H1 (cell line): ENCODE results near the gene PRR7. TPM values are rescaled to one million over a fixed set of nuclear protein-coding genes. Genes with fewer than 3 reads are reported as not detected.

Source experiments
- CTCF ChIA-PET: fragments of 300-600 bp; sonication (Branson Sonifier 250); formaldehyde crosslinking; loops from one replicate; lab custom pipeline; 2021; ENCODE audit not compliant: partially characterized antibody; lab: Charles Lee
- POLR2A ChIA-PET: fragments of 300-600 bp; sonication (Branson Sonifier 250); formaldehyde crosslinking; loops from one replicate; lab custom pipeline; 2021; ENCODE audit warnings: inconsistent platforms; ENCODE audit not compliant: partially characterized antibody; lab: Charles Lee
- DNase-seq, 2 experiments: peaks; one replicate each; pipeline versions ENCODE4 v3.0.0 to v3.0.0-alpha.2; 2010 to 2022; ENCODE audit warnings: low spot score in 2 of 2, low read depth in 1 of 2, mixed read lengths in 1 of 2
- FAIRE-seq: peaks from 2 replicates; lab custom pipeline; 2011; peaks lifted over from hg19 to GRCh38; lab: Jason Lieb, UNC
- H2AFZ ChIP-seq: 2 replicates; pipeline ENCODE4 v1.8.1; 2012; ENCODE audit warnings: low read length, inconsistent platforms
- H2AK5ac ChIP-seq: 2 replicates; pipeline ENCODE4 v1.6.1; 2013; ENCODE audit warnings: low read depth, low read length
- H2BK120ac ChIP-seq: replicated peaks from 2 replicates; pipeline ENCODE3; 2013; ENCODE audit warnings: low read depth, low read length, inconsistent platforms
- H2BK12ac ChIP-seq: 2 replicates; pipeline ENCODE4 v1.6.1; 2013; ENCODE audit warnings: low read depth, low read length
- H2BK15ac ChIP-seq: 2 replicates; pipeline ENCODE4 v1.6.1; 2013; ENCODE audit warnings: low read length
- H2BK20ac ChIP-seq: 2 replicates; pipeline ENCODE4 v1.6.1; 2013; ENCODE audit warnings: low read length
- H2BK5ac ChIP-seq: 2 replicates; pipeline ENCODE4 v1.6.1; 2013; ENCODE audit warnings: low read depth, low read length
- H3K14ac ChIP-seq: 2 replicates; pipeline ENCODE4 v1.6.1; 2013; ENCODE audit warnings: inconsistent platforms; ENCODE audit not compliant: insufficient read length
- H3K18ac ChIP-seq: 2 replicates; pipeline ENCODE4 v1.6.1; 2013; ENCODE audit warnings: low read length; ENCODE audit errors: extremely low read depth
- H3K23ac ChIP-seq: 2 replicates; pipeline ENCODE4 v1.6.1; 2013; ENCODE audit warnings: inconsistent platforms; ENCODE audit not compliant: insufficient read length
- H3K23me2 ChIP-seq: 2 replicates; pipeline ENCODE4 v1.6.1; 2013; ENCODE audit warnings: low read depth, low read length
- H3K27ac ChIP-seq: 2 replicates; pipeline ENCODE4 v1.6.1; 2011; ENCODE audit warnings: low read depth, low read length, inconsistent platforms
- H3K27me3 ChIP-seq, 4 experiments: replicated peaks in 1 of 4; 1 replicate in 1 of 4; 2 replicates in 3 of 4; pipeline versions ENCODE4 v1.6.1 to v1.8.1; 2011 to 2013; ENCODE audit warnings: low read length in 3 of 4, mild to moderate bottlenecking in 3 of 4, inconsistent platforms in 2 of 4, mixed read lengths in 2 of 4, moderate library complexity in 1 of 4; ENCODE audit not compliant: control insufficient read depth in 3 of 4, insufficient read depth in 3 of 4; ENCODE audit errors: extremely low read depth in 1 of 4
- H3K36me3 ChIP-seq, 4 experiments: 2 replicates each; pipeline versions ENCODE4 v1.6.1 to v1.8.1; 2011 to 2013; ENCODE audit warnings: mild to moderate bottlenecking in 4 of 4, low read length in 3 of 4, moderate library complexity in 2 of 4, control low read depth in 1 of 4, inconsistent platforms in 1 of 4; ENCODE audit not compliant: insufficient read depth in 4 of 4, control insufficient read depth in 2 of 4
- H3K4ac ChIP-seq: replicated peaks from 2 replicates; pipeline ENCODE3; 2013; ENCODE audit warnings: low read length, low read depth, mixed read lengths, inconsistent platforms; ENCODE audit not compliant: insufficient read length
- H3K4me1 ChIP-seq, 4 experiments: replicated peaks in 1 of 4; 1 replicate in 1 of 4; 2 replicates in 3 of 4; pipeline versions ENCODE4 v1.6.1 to v1.8.1; 2011 to 2013; ENCODE audit warnings: low read length in 3 of 4, inconsistent platforms in 2 of 4, mixed read lengths in 1 of 4; ENCODE audit not compliant: insufficient read depth in 4 of 4, control insufficient read depth in 3 of 4
- H3K4me2 ChIP-seq, 2 experiments: 2 replicates each; pipeline versions ENCODE4 v1.6.1 to v1.8.1; 2011 to 2013; ENCODE audit warnings: low read depth in 2 of 2, low read length in 2 of 2, control low read depth in 1 of 2, inconsistent platforms in 1 of 2, mild to moderate bottlenecking in 1 of 2; ENCODE audit not compliant: insufficient read depth in 1 of 2
- H3K4me3 ChIP-seq, 4 experiments: fragments of 200-600, 300-600 bp in 1 of 4; sonication (generic), shearing (Covaris generic), sonication (Bioruptor Twin) in 1 of 4; 2 replicates each; pipeline versions ENCODE4 v1.5.1 to v1.8.1; 2011 to 2016; ENCODE audit warnings: low read length in 4 of 4, low read depth in 3 of 4, control low read depth in 2 of 4, inconsistent platforms in 2 of 4, mild to moderate bottlenecking in 2 of 4, mixed read lengths in 1 of 4, moderate library complexity in 1 of 4; ENCODE audit not compliant: insufficient read depth in 2 of 4; ENCODE audit errors: extremely low read depth in 1 of 4
- H3K56ac ChIP-seq: replicated peaks from 2 replicates; pipeline ENCODE3; 2013; ENCODE audit warnings: low read depth, mild to moderate bottlenecking, mixed read lengths, low read length, inconsistent platforms; ENCODE audit not compliant: insufficient read length
- H3K79me1 ChIP-seq: 2 replicates; pipeline ENCODE4 v1.6.1; 2013; ENCODE audit warnings: low read depth, low read length, control low read depth
- H3K79me2 ChIP-seq, 2 experiments: 2 replicates each; pipeline versions ENCODE4 v1.6.1 to v1.8.1; 2012 to 2013; ENCODE audit warnings: low read length in 2 of 2, mild to moderate bottlenecking in 2 of 2, inconsistent platforms in 1 of 2; ENCODE audit not compliant: insufficient read depth in 2 of 2, control insufficient read depth in 1 of 2
- H3K9ac ChIP-seq, 4 experiments: replicated peaks in 1 of 4; 1 replicate in 1 of 4; 2 replicates in 3 of 4; pipeline versions ENCODE4 v1.6.1 to v1.8.1; 2011 to 2013; ENCODE audit warnings: low read depth in 3 of 4, low read length in 3 of 4, control low read depth in 2 of 4, mild to moderate bottlenecking in 2 of 4, moderate library complexity in 2 of 4, inconsistent platforms in 1 of 4; ENCODE audit errors: extremely low read depth in 1 of 4
- H3K9me3 ChIP-seq, 2 experiments: 2 replicates each; pipeline versions ENCODE4 v1.6.1 to v1.8.1; 2012 to 2013; ENCODE audit warnings: mild to moderate bottlenecking in 2 of 2, moderate library complexity in 2 of 2, control low read depth in 1 of 2, inconsistent platforms in 1 of 2, low read depth in 1 of 2, low read length in 1 of 2, mixed read lengths in 1 of 2; ENCODE audit not compliant: insufficient read depth in 2 of 2
- H4K20me1 ChIP-seq, 2 experiments: replicated peaks in 1 of 2; 2 replicates each; pipeline versions ENCODE3 to v1.8.1; 2011 to 2013; ENCODE audit warnings: inconsistent platforms in 2 of 2, low read length in 2 of 2, mild to moderate bottlenecking in 1 of 2; ENCODE audit not compliant: insufficient read depth in 2 of 2, control insufficient read depth in 1 of 2
- H4K5ac ChIP-seq: 2 replicates; pipeline ENCODE4 v1.6.1; 2013; ENCODE audit warnings: low read length, low read depth, mixed read lengths, inconsistent platforms; ENCODE audit not compliant: insufficient read length
- H4K8ac ChIP-seq: 2 replicates; pipeline ENCODE4 v1.8.0; 2013; ENCODE audit warnings: mild to moderate bottlenecking, moderate library complexity, low read length, inconsistent platforms; ENCODE audit not compliant: insufficient read depth; ENCODE audit errors: extremely low read depth
- H4K91ac ChIP-seq: replicated peaks from 2 replicates; pipeline ENCODE3; 2013; ENCODE audit warnings: low read length, mixed read lengths, inconsistent platforms; ENCODE audit not compliant: insufficient read length
- EP300 ChIP-seq, 2 experiments: IDR thresholded peaks; 1 replicate in 1 of 2; 2 replicates in 1 of 2; pipeline ENCODE4 v1.6.1; 2011 to 2012; ENCODE audit warnings: low read depth in 2 of 2, low read length in 2 of 2, mild to moderate bottlenecking in 2 of 2, borderline replicate concordance in 1 of 2, inconsistent platforms in 1 of 2, moderate library complexity in 1 of 2
- PHF8 ChIP-seq: fragments of 200-600 bp; sonication (generic); conservative IDR thresholded peaks from 2 replicates; pipeline ENCODE4 v1.7.1; 2012; ENCODE audit warnings: low read depth, mild to moderate bottlenecking, inconsistent platforms, low read length, moderate library complexity
- POLR2AphosphoS5 ChIP-seq: IDR thresholded peaks from 2 replicates; pipeline ENCODE4 v1.6.1; 2011; ENCODE audit warnings: low read depth, low read length
- RNF2 ChIP-seq: fragments of 200-900, 300-1000 bp; sonication (generic); IDR thresholded peaks from 2 replicates; pipeline ENCODE4 v1.7.1; 2016; ENCODE audit warnings: borderline replicate concordance, low read depth, mild to moderate bottlenecking, antibody characterized with exemption, low read length; ENCODE audit not compliant: poor library complexity, severe bottlenecking; ENCODE audit errors: missing control alignments
- WGBS, 2 experiments: shearing (Covaris generic) in 1 of 2; methylation state at CpG; one replicate each; pipeline versions ENCODE4 v1.1.6 to v1.1.7; 2013 to 2015; ENCODE audit warnings: low lambda C conversion rate in 2 of 2, mixed read lengths in 2 of 2, inconsistent platforms in 1 of 2, low coverage in 1 of 2, missing lambda C conversion rate in 1 of 2; ENCODE audit not compliant: insufficient replicate concordance in 2 of 2, insufficient coverage in 1 of 2, insufficient read length in 1 of 2; ENCODE audit errors: extremely low coverage in 1 of 2, missing lambda C conversion rate in 1 of 2; 5-methylcytosine and 5-hydroxymethylcytosine counted together
- polyA plus RNA-seq, 7 experiments: library from polyadenylated mRNA; depleted of rRNA in 3 of 7; stranded (reverse) in 5 of 7; unstranded in 2 of 7; fragments of >200 nt in 5 of 7; fragments of 200-250 nt in 2 of 7; gene quantifications; 1 replicate in 5 of 7; 2 replicates in 1 of 7; 4 replicates in 1 of 7; pipeline versions ENCODE4 v1.2.1 to v1.2.3, GENCODE V29; 2011 to 2013; ENCODE audit warnings: missing spikeins in 2 of 7, mixed read lengths in 2 of 7
- total RNA-seq: library from RNA; stranded (reverse); fragmentation: NEBNext Ultra II Directional; extraction: Animal tissue kit (Norgen Biotek cat#: 25700); gene quantifications from 2 replicates; pipeline ENCODE4 v1.2.1, GENCODE V29; 2021

Gene PRR7
- total and polyA plus RNA-seq, 2 of the 8 experiments (the other 6 are each of a cell fraction or from before 2014, with no cell fraction given): 8.0 to 11.8 TPM

DNA sequence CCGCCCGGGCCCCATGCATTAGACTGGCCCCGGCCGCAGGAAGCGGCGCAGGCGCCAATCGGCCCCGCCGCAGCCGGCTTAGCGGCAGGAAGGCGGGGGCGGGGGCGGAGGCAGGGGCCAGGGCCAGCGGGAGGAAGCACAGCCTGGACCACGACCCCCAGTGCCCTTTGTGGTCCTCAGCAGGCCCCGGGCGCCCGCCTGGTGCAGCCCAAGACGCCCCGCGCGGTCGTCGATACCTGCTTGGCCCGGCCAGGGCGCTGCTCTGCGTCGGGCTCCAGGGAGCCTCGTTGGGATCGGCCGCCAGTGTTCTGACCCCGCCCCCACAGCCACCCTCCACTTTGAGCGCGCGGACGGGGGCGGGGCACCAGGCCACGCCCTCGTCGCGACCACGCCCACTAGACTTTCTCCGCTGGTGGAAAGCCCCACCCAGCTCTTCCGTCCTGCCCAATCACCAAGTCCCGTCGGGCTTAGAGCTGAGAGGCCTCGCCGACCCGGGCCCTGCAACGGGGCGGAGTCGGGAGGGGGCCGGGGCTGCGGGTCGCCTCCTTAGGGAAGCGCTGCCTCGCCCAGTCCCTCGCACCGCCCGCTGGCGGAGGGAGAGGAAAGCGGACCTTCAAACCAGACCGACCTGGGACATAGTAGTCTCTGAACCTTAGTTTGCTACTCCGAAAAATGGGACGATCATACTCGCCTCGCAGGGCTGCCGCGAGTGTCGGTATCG lies 50.8 kb downstream of the PRR7 start, which contains the start of gene PDLIM7:
PDLIM7 (minus strand) TSS at position 313 of the 721 bp plus-strand sequence. CDS start 1,092 bp downstream, outside the sequence.
- DNase-seq (peak; percentile 98 to 99), FAIRE-seq (no peak)
- Histone ChIP-seq H3K9me3 (no peaks in the 10 kb centered on the region), H3K9ac (peak within 1 kb of the TSS; percentile 46 to 93 (median 84)), H2BK5ac (peak within 1 kb of the TSS; percentile 91; the same call in 1 of the 2 replicates), H3K79me1 (no peaks in the 10 kb centered on the region; the same call in 1 of the 2 replicates), H4K91ac (peak within 1 kb of the TSS; percentile 88), H3K18ac (peak within 1 kb of the TSS; percentile 91), H2AFZ (no peak within 1 kb of the TSS), H3K4me2 (peak within 1 kb of the TSS; percentile 88 to 91), H3K56ac (peak within 1 kb of the TSS; percentile 70), H4K20me1 (peaks cover 3 to 4% of the 10 kb centered on the region in 2 experiments), H3K14ac (no peak within 1 kb of the TSS), H3K4me3 (peak within 1 kb of the TSS; percentile 61 to 83 (median 68)), H3K4ac (peak within 1 kb of the TSS; percentile 93), H2AK5ac (no peak within 1 kb of the TSS), H3K79me2 (peaks cover 0 to 8% of the 10 kb centered on the region in 2 experiments; a peak in 1 of 4 replicates), H2BK20ac (no peak within 1 kb of the TSS), H3K27ac (peak within 1 kb of the TSS; percentile 98), H4K8ac (peak within 1 kb of the TSS; percentile 91), H2BK15ac (peak within 1 kb of the TSS; percentile 92; the same call in 1 of the 2 replicates), H3K36me3 (peaks cover 0 to 5% (median 3%) of the 10 kb centered on the region in 4 experiments; a peak in 4 of 8 replicates), H4K5ac (peak within 1 kb of the TSS; percentile 89), H2BK12ac (peak within 1 kb of the TSS; percentile 68; the same call in 1 of the 2 replicates), H3K4me1 (peaks cover 0 to 31% (median 27%) of the 10 kb centered on the region in 4 experiments; a peak in 6 of 7 replicates), H3K27me3 (peaks cover 2 to 12% (median 11%) of the 10 kb centered on the region in 4 experiments; a peak in 6 of 7 replicates), H2BK120ac (no peak within 1 kb of the TSS), H3K23ac (no peak within 1 kb of the TSS), H3K23me2 (peaks cover 10% of the 10 kb centered on the region)
- ChIA-PET CTCF (interaction anchor here (0.6 to 20.8 kb wide), 8 partner anchors 7 to 188 kb away, joined by 3 to 306 read pairs (median 4); partner anchors contain the start of genes DOK3 and PRR7), POLR2A (interaction anchor here (0.6 to 67.5 kb wide), 16 partner anchors 18 to 148 kb away, joined by 3 to 3349 read pairs (median 4); partner anchors contain the start of genes DBN1, DDX41, DOK3 and GRK6)
- 2% methylated on average over 47 of the region's 73 CpGs; no CpG with 5 or more reads in 1 of the 2 experiments for WGBS, 2 experiments
- TF ChIP-seq PHF8: peak; percentile 89
- no peak for TF ChIP-seq RNF2
- peak; percentile 58 for TF ChIP-seq POLR2AphosphoS5
- no peak for TF ChIP-seq EP300 (IDR thresholded peaks at IDR 0.05; ENCODE audit: borderline replicate concordance in 1 of 2, low read depth in 2 of 2, low read length in 2 of 2)
